GM23338 (cell line): ENCODE data around the gene PPM1N. TPM values are rescaled to one million over a fixed set of nuclear protein-coding genes. Genes with fewer than 3 reads are reported as not detected.

Source experiments
- ATAC-seq: fragments of 200-7000 bp; cut with Tn5 transposase; 3 replicates; pipeline ENCODE4 v1.9.1; 2020
- DNase-seq: peaks from one replicate; pipeline ENCODE4 v3.0.0-alpha.2; 2015; ENCODE audit warnings: low spot score
- H2AFZ ChIP-seq: fragments of 200-600 bp; sonication (generic); 2 replicates; pipeline ENCODE4 v1.8.0; 2016; ENCODE audit warnings: antibody characterized with exemption, mild to moderate bottlenecking, moderate library complexity
- H3F3A ChIP-seq: fragments of 200-600 bp; sonication (generic); replicated peaks from 2 replicates; pipeline ENCODE4 v1.8.0; 2017; ENCODE audit warnings: antibody characterized with exemption, mixed run types, low read depth
- H3K27ac ChIP-seq: fragments of 200-600 bp; sonication (generic); 2 replicates; pipeline ENCODE4 v1.6.1; 2016; ENCODE audit warnings: low read depth
- H3K27me3 ChIP-seq: fragments of 200-600 bp; sonication (generic); 2 replicates; pipeline ENCODE4 v1.8.0; 2016; ENCODE audit warnings: mild to moderate bottlenecking, mixed run types, moderate library complexity; ENCODE audit not compliant: insufficient read depth
- H3K36me3 ChIP-seq: fragments of 200-600 bp; sonication (generic); 2 replicates; pipeline ENCODE4 v1.8.0; 2016; ENCODE audit warnings: mild to moderate bottlenecking; ENCODE audit not compliant: insufficient read depth
- H3K4me1 ChIP-seq: fragments of 200-600 bp; sonication (generic); 2 replicates; pipeline ENCODE4 v1.8.0; 2016; ENCODE audit warnings: mild to moderate bottlenecking, moderate library complexity; ENCODE audit not compliant: insufficient read depth
- H3K4me2 ChIP-seq: fragments of 200-600 bp; sonication (generic); 2 replicates; pipeline ENCODE4 v1.7.1; 2017; ENCODE audit warnings: mixed run types
- H3K4me3 ChIP-seq: fragments of 200-600 bp; sonication (generic); 2 replicates; pipeline ENCODE4 v1.6.1; 2016; ENCODE audit warnings: mixed run types
- H3K79me2 ChIP-seq: fragments of 200-600 bp; sonication (generic); replicated peaks from 2 replicates; pipeline ENCODE4 v1.8.0; 2017; ENCODE audit warnings: mild to moderate bottlenecking; ENCODE audit not compliant: insufficient read depth
- H3K9me2 ChIP-seq: fragments of 200-600 bp; sonication (generic); 2 replicates; pipeline ENCODE4 v1.8.0; 2017; ENCODE audit not compliant: insufficient read depth
- H4K20me1 ChIP-seq: fragments of 200-600 bp; sonication (generic); replicated peaks from 2 replicates; pipeline ENCODE4 v1.8.0; 2017; ENCODE audit warnings: mild to moderate bottlenecking; ENCODE audit not compliant: insufficient read depth
- H3K27ac Mint-ChIP-seq: 2 replicates; pipeline ENCODE4 v1.8.0; 2020; ENCODE audit warnings: inconsistent platforms, mild to moderate bottlenecking, moderate library complexity, mixed read lengths
- H3K27me3 Mint-ChIP-seq: 3 replicates; pipeline ENCODE4 v1.8.0; 2022; ENCODE audit warnings: low read depth, mild to moderate bottlenecking, moderate library complexity, mixed read lengths, inconsistent platforms; ENCODE audit not compliant: insufficient read depth, poor library complexity
- H3K36me3 Mint-ChIP-seq: 3 replicates; pipeline ENCODE4 v1.8.0; 2021; ENCODE audit warnings: low read depth, mild to moderate bottlenecking, inconsistent platforms, moderate library complexity, mixed read lengths
- H3K4me1 Mint-ChIP-seq: 3 replicates; pipeline ENCODE4 v1.8.0; 2020; ENCODE audit warnings: mild to moderate bottlenecking, inconsistent platforms, mixed read lengths
- H3K4me3 Mint-ChIP-seq: 3 replicates; pipeline ENCODE4 v1.8.0; 2021; ENCODE audit warnings: moderate library complexity, mild to moderate bottlenecking, inconsistent platforms, mixed read lengths
- H3K9me3 Mint-ChIP-seq: 3 replicates; pipeline ENCODE4 v1.8.0; 2020; ENCODE audit warnings: moderate library complexity, mild to moderate bottlenecking, inconsistent platforms, mixed read lengths
- ETS1 ChIP-seq: IDR thresholded peaks from 2 replicates; pipeline ENCODE4 v1.6.1; 2016; ENCODE audit warnings: antibody characterized with exemption
- EZH2phosphoT487 ChIP-seq: fragments of 200-600 bp; sonication (generic); IDR thresholded peaks from one replicate; pipeline ENCODE4 v1.8.1; 2018; ENCODE audit warnings: antibody characterized with exemption; ENCODE audit not compliant: unreplicated experiment
- JUNB ChIP-seq: IDR thresholded peaks from one replicate; pipeline ENCODE4 v1.6.1; 2016; ENCODE audit warnings: antibody characterized with exemption; ENCODE audit not compliant: unreplicated experiment
- NANOG ChIP-seq: IDR thresholded peaks from 2 replicates; pipeline ENCODE4 v1.6.1; 2016; ENCODE audit warnings: antibody characterized with exemption, borderline replicate concordance
- POLR2AphosphoS5 ChIP-seq: IDR thresholded peaks from 2 replicates; pipeline ENCODE4 v1.6.1; 2016; ENCODE audit warnings: antibody characterized with exemption, low read depth
- STAT1 ChIP-seq: IDR thresholded peaks from one replicate; pipeline ENCODE4 v1.6.1; 2016; ENCODE audit warnings: antibody characterized with exemption; ENCODE audit not compliant: unreplicated experiment
- ZNF114 ChIP-seq: fragments of 250-450 bp; sonication (Bioruptor Pico); IDR thresholded peaks from 2 replicates; pipeline ENCODE4 v1.5.0; 2020; ENCODE audit warnings: mild to moderate bottlenecking, moderate library complexity
- polyA plus RNA-seq: library from polyadenylated mRNA; unstranded; fragments of >200 nt; fragmentation: Nextera tagmentation; extraction: Ambion mirVana; gene quantifications from 2 replicates; pipeline ENCODE4 v1.2.1, GENCODE V29; 2016
- total RNA-seq: library from RNA; depleted of rRNA; stranded (reverse); fragments of >200 nt; shearing (Covaris generic); gene quantifications from 2 replicates; pipeline ENCODE4 v1.2.3, GENCODE V29; 2014
- TF ChIP-seq, protein P1 (sequence below): fragments of 250-450 bp; sonication (Bioruptor Pico); IDR thresholded peaks from 2 replicates; pipeline ENCODE4 v1.5.0; 2020; ENCODE audit warnings: mild to moderate bottlenecking, moderate library complexity
- TF ChIP-seq, protein P2 (sequence below): IDR thresholded peaks from one replicate; pipeline ENCODE4 v1.6.1; 2018; ENCODE audit warnings: antibody characterized with exemption; ENCODE audit not compliant: unreplicated experiment

PPM1N gene
- total and polyA plus RNA-seq, 2 experiments from 2014 or later, result 15.2 to 25.1 TPM

- peaks cover 45% of the 10 kb centered on the region for H3K27me3 Mint-ChIP-seq
- Histone ChIP-seq H3K4me2 (peak overlapping the region; percentile 98), H3K27ac (0 out of 2 replicates have a peak overlapping the region, but pooled peaks have one; percentile 32), H3K79me2 (no peaks in the 10 kb centered on the region), H3K4me3 (peak overlapping the region; percentile 95), H3K36me3 (no peaks in the 10 kb centered on the region), H3F3A (peaks cover 17% of the 10 kb centered on the region), H2AFZ (peak overlapping the region; percentile 93), H3K9me2 (no peaks in the 10 kb centered on the region), H3K4me1 (peaks cover 25% of the 10 kb centered on the region; the same call in 1 of the 2 replicates), H4K20me1 (no peaks in the 10 kb centered on the region), H3K27me3 (peaks cover 53% of the 10 kb centered on the region)
- H3K36me3 Mint-ChIP-seq, result no peaks in the 10 kb centered on the region; the same call in 2 of the 3 replicates
- H3K27ac Mint-ChIP-seq, result peak overlapping the region; percentile 95
- TF ChIP-seq, protein P1, sequence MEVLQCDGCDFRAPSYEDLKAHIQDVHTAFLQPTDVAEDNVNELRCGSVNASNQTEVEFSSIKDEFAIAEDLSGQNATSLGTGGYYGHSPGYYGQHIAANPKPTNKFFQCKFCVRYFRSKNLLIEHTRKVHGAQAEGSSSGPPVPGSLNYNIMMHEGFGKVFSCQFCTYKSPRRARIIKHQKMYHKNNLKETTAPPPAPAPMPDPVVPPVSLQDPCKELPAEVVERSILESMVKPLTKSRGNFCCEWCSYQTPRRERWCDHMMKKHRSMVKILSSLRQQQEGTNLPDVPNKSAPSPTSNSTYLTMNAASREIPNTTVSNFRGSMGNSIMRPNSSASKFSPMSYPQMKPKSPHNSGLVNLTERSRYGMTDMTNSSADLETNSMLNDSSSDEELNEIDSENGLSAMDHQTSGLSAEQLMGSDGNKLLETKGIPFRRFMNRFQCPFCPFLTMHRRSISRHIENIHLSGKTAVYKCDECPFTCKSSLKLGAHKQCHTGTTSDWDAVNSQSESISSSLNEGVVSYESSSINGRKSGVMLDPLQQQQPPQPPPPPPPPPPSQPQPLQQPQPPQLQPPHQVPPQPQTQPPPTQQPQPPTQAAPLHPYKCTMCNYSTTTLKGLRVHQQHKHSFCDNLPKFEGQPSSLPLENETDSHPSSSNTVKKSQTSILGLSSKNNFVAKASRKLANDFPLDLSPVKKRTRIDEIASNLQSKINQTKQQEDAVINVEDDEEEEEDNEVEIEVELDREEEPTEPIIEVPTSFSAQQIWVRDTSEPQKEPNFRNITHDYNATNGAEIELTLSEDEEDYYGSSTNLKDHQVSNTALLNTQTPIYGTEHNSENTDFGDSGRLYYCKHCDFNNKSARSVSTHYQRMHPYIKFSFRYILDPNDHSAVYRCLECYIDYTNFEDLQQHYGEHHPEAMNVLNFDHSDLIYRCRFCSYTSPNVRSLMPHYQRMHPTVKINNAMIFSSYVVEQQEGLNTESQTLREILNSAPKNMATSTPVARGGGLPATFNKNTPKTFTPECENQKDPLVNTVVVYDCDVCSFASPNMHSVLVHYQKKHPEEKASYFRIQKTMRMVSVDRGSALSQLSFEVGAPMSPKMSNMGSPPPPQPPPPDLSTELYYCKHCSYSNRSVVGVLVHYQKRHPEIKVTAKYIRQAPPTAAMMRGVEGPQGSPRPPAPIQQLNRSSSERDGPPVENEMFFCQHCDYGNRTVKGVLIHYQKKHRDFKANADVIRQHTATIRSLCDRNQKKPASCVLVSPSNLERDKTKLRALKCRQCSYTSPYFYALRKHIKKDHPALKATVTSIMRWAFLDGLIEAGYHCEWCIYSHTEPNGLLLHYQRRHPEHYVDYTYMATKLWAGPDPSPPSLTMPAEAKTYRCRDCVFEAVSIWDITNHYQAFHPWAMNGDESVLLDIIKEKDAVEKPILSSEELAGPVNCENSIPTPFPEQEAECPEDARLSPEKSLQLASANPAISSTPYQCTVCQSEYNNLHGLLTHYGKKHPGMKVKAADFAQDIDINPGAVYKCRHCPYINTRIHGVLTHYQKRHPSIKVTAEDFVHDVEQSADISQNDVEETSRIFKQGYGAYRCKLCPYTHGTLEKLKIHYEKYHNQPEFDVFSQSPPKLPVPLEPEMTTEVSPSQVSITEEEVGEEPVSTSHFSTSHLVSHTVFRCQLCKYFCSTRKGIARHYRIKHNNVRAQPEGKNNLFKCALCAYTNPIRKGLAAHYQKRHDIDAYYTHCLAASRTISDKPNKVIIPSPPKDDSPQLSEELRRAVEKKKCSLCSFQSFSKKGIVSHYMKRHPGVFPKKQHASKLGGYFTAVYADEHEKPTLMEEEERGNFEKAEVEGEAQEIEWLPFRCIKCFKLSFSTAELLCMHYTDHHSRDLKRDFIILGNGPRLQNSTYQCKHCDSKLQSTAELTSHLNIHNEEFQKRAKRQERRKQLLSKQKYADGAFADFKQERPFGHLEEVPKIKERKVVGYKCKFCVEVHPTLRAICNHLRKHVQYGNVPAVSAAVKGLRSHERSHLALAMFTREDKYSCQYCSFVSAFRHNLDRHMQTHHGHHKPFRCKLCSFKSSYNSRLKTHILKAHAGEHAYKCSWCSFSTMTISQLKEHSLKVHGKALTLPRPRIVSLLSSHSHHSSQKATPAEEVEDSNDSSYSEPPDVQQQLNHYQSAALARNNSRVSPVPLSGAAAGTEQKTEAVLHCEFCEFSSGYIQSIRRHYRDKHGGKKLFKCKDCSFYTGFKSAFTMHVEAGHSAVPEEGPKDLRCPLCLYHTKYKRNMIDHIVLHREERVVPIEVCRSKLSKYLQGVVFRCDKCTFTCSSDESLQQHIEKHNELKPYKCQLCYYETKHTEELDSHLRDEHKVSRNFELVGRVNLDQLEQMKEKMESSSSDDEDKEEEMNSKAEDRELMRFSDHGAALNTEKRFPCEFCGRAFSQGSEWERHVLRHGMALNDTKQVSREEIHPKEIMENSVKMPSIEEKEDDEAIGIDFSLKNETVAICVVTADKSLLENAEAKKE (CRISPR knock-in tag), result no peak
- TF ChIP-seq, protein P2, sequence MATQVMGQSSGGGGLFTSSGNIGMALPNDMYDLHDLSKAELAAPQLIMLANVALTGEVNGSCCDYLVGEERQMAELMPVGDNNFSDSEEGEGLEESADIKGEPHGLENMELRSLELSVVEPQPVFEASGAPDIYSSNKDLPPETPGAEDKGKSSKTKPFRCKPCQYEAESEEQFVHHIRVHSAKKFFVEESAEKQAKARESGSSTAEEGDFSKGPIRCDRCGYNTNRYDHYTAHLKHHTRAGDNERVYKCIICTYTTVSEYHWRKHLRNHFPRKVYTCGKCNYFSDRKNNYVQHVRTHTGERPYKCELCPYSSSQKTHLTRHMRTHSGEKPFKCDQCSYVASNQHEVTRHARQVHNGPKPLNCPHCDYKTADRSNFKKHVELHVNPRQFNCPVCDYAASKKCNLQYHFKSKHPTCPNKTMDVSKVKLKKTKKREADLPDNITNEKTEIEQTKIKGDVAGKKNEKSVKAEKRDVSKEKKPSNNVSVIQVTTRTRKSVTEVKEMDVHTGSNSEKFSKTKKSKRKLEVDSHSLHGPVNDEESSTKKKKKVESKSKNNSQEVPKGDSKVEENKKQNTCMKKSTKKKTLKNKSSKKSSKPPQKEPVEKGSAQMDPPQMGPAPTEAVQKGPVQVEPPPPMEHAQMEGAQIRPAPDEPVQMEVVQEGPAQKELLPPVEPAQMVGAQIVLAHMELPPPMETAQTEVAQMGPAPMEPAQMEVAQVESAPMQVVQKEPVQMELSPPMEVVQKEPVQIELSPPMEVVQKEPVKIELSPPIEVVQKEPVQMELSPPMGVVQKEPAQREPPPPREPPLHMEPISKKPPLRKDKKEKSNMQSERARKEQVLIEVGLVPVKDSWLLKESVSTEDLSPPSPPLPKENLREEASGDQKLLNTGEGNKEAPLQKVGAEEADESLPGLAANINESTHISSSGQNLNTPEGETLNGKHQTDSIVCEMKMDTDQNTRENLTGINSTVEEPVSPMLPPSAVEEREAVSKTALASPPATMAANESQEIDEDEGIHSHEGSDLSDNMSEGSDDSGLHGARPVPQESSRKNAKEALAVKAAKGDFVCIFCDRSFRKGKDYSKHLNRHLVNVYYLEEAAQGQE, result no peak
- TF ChIP-seq NANOG, result no peak
- no peak for TF ChIP-seq ZNF114
- no peak for TF ChIP-seq JUNB
- TF ChIP-seq STAT1, result no peak
- TF ChIP-seq ETS1, result no peak
- TF ChIP-seq EZH2phosphoT487, result no peak
- TF ChIP-seq POLR2AphosphoS5, result no peak
- DNase-seq (no peak), ATAC-seq (peak; percentile 26)
- H3K4me3 Mint-ChIP-seq, result peak overlapping the region; percentile 87
- H3K4me1 Mint-ChIP-seq, result peaks cover 25% of the 10 kb centered on the region
- H3K9me3 Mint-ChIP-seq, result no peaks in the 10 kb centered on the region
Observed at GRCh38 chr19:45468803-45469131, 29.5 kb upstream of the PPM1N start.
